Measurements from ENCODE around the gene MSH5. TPM values are rescaled to one million over a fixed set of nuclear protein-coding genes. Genes with fewer than 3 reads are reported as not detected.
"Not testable (repeated sequence)": the region's sequence is repeated elsewhere in the genome, so short reads cannot be mapped to it uniquely, and the experiment has no call there.

Gene MSH5
- total RNA-seq, 2 donors from 2014 or later: 7.7 to 9.8 TPM

- no peak for DNase-seq (ENCODE audit: low spot score)
- intact Hi-C loops (cut with DNase I): no loop called here
Measured at GRCh38 chr6:31784098-31784925, 44.5 kb downstream of the MSH5 start.

- intact Hi-C loops (cut with DNase I): no loop called here
- no peak for DNase-seq (ENCODE audit: low spot score)
Measured at GRCh38 chr6:31785475-31785874, 45.7 kb downstream of the MSH5 start.

GRCh38 chr6:31791324-31792089 lies 51.7 kb downstream of the MSH5 start:
- intact Hi-C loops (cut with DNase I): loop anchor here (10.0 kb wide), 2 partner anchors 57 to 67 kb away; partner anchors contain the start of genes CLIC1 (in 1 of the 2), DDAH2 (in 1 of the 2), LY6G6C (in 1 of the 2) and MPIG6B (in 1 of the 2)
- DNase-seq (ENCODE audit: low spot score): no peak

- intact Hi-C loops (cut with DNase I): loop anchor here (10.0 kb wide), 2 partner anchors 57 to 67 kb away; partner anchors contain the start of genes CLIC1 (in 1 of the 2), DDAH2 (in 1 of the 2), LY6G6C (in 1 of the 2) and MPIG6B (in 1 of the 2)
- no peak for DNase-seq (ENCODE audit: low spot score)
Measured at GRCh38 chr6:31792090-31792374, 52.2 kb downstream of the MSH5 start.

- intact Hi-C loops (cut with DNase I): loop anchor here (10.0 kb wide), 2 partner anchors 58 to 68 kb away; partner anchors contain the start of genes CLIC1 (in 1 of the 2), DDAH2 (in 1 of the 2), LY6G6C (in 1 of the 2) and MPIG6B (in 1 of the 2)
- no peak for DNase-seq (ENCODE audit: low spot score)
Measured at GRCh38 chr6:31792761-31793171, 53.0 kb downstream of the MSH5 start.

GRCh38 chr6:31793927-31794245 lies 54.1 kb downstream of the MSH5 start:
- intact Hi-C loops (cut with DNase I): loop anchor here (1.0 to 10.0 kb wide), 3 partner anchors 59 to 76 kb away; partner anchors contain the start of genes CLIC1 (in 1 of the 2), DDAH2 (in 1 of the 2), LY6G6C (in 1 of the 2) and MPIG6B (in 1 of the 2)
- DNase-seq (ENCODE audit: low spot score): not testable (repeated sequence)

GRCh38 chr6:31794294-31794865 lies 54.6 kb downstream of the MSH5 start:
- no peak for DNase-seq (ENCODE audit: low spot score)
- intact Hi-C loops (cut with DNase I): loop anchor here (1.0 to 10.0 kb wide), 3 partner anchors 60 to 76 kb away; partner anchors contain the start of genes CLIC1 (in 1 of the 2), DDAH2 (in 1 of the 2), LY6G6C (in 1 of the 2) and MPIG6B (in 1 of the 2)

- intact Hi-C loops (cut with DNase I): loop anchor here (1.0 to 10.0 kb wide), 3 partner anchors 60 to 75 kb away; partner anchors contain the start of genes CLIC1 (in 1 of the 2), DDAH2 (in 1 of the 2), LY6G6C (in 1 of the 2) and MPIG6B (in 1 of the 2)
- DNase-seq (ENCODE audit: low spot score): no peak
Measured at GRCh38 chr6:31794866-31795615, 55.2 kb downstream of the MSH5 start.

GRCh38 chr6:31795616-31796298 lies 56.0 kb downstream of the MSH5 start, which contains the start of gene VARS1:
TSS of gene VARS1 (minus strand) at chr6:31795752. CDS start at chr6:31795217, 535 bp downstream.
- peak; percentile 98 for DNase-seq (ENCODE audit: low spot score)
- intact Hi-C loops (cut with DNase I): loop anchor here (10.0 kb wide), 2 partner anchors 61 to 71 kb away; partner anchors contain the start of genes CLIC1 (in 1 of the 2), DDAH2 (in 1 of the 2), LY6G6C (in 1 of the 2) and MPIG6B (in 1 of the 2)

- intact Hi-C loops (cut with DNase I): loop anchor here (10.0 kb wide), 2 partner anchors 62 to 72 kb away; partner anchors contain the start of genes CLIC1 (in 1 of the 2), DDAH2 (in 1 of the 2), LY6G6C (in 1 of the 2) and MPIG6B (in 1 of the 2)
- no peak for DNase-seq (ENCODE audit: low spot score)
Measured at GRCh38 chr6:31796993-31797385, 57.2 kb downstream of the MSH5 start.

GRCh38 chr6:31797588-31797987 lies 57.8 kb downstream of the MSH5 start:
- peak; percentile 54 for DNase-seq (ENCODE audit: low spot score)
- intact Hi-C loops (cut with DNase I): loop anchor here (10.0 kb wide), 2 partner anchors 63 to 73 kb away; partner anchors contain the start of genes CLIC1 (in 1 of the 2), DDAH2 (in 1 of the 2), LY6G6C (in 1 of the 2) and MPIG6B (in 1 of the 2)

- DNase-seq (ENCODE audit: low spot score): no peak
- intact Hi-C loops (cut with DNase I): loop anchor here (10.0 kb wide), 2 partner anchors 65 to 75 kb away; partner anchors contain the start of genes CLIC1 (in 1 of the 2), DDAH2 (in 1 of the 2), LY6G6C (in 1 of the 2) and MPIG6B (in 1 of the 2)
Measured at GRCh38 chr6:31799781-31800180, 60.0 kb downstream of the MSH5 start.

- DNase-seq (ENCODE audit: low spot score); intact Hi-C loops (cut with DNase I): not testable (repeated sequence)
Measured at GRCh38 chr6:31801031-31801927, 61.5 kb downstream of the MSH5 start.

- DNase-seq (ENCODE audit: low spot score): no peak
- intact Hi-C loops (cut with DNase I): no loop called here
Measured at GRCh38 chr6:31805939-31806469, 66.2 kb downstream of the MSH5 start.

- peak; percentile 99 for DNase-seq (ENCODE audit: low spot score)
- intact Hi-C loops (cut with DNase I): no loop called here
Measured at GRCh38 chr6:31806470-31807272, 66.9 kb downstream of the MSH5 start, which contains the start of gene LSM2. TSS of gene LSM2 (minus strand) at chr6:31806966. CDS start at chr6:31806757, 209 bp downstream.
